SW480 (cell line): Measurements from ENCODE around the gene GUCY2C.

Source experiments
- DNase-seq: peaks from one replicate; pipeline ENCODE4 v3.0.0-alpha.2; 2016; ENCODE audit warnings: low spot score

The GUCY2C gene

DNA sequence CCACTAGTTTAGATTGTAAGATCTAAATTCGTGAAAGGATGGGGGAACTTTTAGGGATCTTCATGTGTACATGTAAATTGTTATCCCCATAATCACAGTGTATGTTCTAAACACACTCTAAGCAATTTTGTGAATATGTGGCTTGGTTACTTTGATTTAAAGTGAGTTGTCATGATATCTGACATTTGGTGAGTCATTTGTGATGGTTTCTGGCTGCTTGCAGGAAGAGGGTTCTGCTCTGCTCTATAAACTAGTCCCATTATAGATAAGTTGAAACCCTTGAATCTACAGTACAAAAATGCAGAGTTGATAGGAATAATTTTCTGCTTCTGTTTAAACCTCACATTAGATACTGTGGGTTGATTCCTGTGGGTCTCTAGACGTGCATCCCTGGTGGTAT lies 14.8 kb downstream of the GUCY2C start:
- no peak for DNase-seq

DNA sequence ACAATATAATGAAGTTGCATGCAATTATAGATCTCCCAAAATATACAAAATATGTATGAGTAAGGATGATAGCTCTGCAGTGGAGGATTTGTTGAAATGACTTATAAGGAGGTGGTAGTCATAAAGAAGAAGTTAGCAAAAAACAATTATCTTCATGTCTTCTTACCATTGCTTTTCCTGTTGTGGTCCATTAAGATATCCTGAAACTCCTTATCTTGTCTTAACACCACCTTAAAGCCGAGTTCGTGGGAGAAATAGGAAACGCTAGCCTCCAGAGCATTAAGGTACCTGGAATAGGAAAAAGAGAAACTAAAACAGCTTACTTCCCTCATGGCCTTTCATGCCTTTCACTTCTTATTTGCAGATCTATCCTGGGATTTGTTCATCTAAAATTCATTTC lies 15.2 kb downstream of the GUCY2C start:
- no peak for DNase-seq

DNA sequence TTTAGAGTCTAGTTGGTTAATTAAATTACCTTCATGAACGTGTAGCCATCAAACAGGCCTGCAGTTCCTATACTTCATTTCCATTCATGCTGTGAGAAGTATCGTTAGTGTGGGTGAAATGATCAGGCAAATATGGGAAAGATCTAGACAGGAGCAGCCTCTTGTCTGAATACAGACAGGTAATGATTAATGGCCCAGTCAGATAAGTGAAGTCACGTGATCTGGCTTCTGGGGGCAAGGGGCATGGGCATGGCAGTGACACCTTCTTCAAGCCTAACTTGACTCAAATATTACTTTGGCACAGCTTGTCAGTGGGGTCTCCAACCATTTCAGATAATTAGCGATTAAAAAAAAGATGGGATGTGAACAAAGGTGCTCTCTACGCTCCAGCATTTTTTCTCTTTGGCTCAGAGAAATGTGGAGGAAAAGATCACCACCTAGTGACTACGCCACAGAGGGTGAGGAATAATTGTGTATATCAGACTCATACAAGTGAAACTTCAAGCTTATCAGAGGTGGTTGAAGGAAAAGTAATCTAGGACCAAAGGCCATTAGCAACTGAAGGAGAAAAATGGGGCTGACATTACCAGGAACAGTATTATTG lies 17.8 kb downstream of the GUCY2C start:
- DNase-seq, result no peak

DNA sequence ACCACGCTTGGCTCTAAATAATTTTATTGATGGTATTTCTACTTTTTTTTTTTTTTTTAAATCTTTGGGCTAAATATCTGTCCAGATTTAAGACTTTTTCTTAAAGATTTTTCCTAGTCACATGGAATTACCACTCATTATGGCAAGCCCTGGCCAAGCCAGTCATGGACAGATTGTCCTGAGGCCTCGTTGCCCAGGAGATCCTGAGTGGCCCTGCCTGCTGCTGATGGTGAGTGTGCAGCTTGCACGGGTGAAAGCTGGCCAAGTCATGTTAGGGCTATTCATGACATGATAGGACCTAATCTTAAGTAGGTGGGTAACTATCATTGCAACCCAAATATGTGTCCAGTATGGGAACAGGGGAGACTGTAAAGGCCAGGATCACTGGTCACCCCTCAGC lies 27.8 kb downstream of the GUCY2C start:
- DNase-seq, result no peak

DNA sequence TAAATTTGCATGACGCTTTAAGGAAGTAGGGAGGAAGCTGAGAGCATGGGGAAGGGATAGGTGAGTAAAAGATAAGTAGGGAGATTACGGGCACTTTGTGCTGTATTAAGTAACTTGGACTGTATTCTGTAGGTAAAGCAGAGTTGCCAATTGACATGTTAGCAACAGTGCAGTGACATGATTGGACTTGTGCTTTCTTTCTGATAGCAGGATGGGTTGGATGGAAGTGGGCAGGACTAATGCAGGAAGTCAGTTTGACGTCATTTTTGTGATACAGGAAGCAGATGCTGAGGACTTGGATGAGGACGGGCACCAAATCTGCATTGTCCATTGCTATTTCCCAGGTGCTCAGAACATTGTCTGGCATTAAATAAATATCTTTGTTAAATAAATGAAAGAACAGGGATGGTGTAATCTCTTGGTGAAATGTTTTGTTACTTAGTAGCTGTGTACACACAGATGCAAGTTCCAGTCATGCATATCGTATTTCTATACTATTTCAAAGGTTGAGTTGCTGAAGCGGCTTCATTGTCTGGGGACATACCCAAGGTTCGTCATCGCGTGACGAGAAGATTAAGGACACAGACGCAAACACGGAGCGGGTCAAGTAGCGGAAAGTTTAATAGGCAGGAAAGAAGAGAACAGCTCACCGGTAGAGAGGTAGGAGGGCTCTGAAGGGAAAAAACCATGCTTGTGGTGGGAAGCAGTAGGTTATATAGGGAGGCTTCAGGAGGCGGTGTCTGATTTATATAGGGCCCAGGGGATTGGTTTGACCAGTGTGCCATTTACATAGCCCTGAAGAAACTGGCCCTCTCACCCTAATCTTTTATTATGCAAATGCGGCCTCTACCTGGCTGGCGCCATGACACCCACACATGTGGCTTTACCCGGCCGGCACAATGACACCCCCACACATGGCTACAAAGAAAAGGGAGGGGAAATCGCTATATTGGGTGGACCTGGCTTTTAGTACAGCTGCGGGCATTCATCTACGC lies 30.7 kb downstream of the GUCY2C start:
- no peak for DNase-seq

DNA sequence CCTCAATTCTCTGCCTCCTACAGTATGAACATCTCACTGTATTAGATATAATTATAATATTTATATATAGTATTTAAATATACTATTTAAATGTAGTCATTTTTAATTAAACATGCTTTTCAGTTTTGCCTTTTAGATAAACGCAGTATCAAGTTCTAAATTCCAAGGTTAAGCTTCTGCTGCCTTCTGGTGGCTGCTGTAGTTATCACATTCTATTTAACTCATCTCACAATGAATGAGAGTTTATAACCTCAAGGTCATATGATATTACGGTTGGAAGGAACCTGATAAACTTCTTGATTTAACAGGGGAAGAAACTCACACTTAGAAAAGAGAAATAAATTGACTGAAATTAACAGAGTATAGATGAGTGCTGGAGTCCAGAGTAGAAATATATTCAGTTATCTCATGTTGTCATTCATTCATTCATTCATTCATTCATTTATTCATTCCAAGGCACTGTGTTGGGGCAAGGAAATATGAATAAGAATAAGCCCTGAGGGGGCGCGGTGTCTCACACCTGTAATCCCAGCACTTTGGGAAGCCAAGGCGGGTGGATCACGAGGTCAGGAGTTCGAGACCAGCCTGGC lies 31.9 kb downstream of the GUCY2C start:
- peak; percentile 62 for DNase-seq

DNA sequence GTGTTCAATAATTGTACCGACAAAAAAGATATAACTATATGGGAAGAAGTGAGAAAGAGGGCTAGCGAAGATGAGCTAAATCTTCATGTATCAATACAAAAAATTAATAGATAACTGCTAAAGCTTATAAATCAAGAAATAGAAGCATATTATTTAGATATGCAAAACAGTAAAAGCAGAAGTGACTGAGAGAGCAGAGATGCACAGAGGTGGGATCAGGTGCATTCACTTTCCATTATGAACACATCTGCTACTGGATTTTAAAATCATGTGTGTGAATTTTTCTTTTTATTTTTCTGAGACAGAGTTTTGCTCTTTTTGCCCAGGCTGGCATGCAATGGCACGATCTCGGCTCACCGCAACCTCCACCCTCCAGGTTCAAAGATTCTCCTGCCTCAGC lies 33.4 kb downstream of the GUCY2C start:
- no peak for DNase-seq

DNA sequence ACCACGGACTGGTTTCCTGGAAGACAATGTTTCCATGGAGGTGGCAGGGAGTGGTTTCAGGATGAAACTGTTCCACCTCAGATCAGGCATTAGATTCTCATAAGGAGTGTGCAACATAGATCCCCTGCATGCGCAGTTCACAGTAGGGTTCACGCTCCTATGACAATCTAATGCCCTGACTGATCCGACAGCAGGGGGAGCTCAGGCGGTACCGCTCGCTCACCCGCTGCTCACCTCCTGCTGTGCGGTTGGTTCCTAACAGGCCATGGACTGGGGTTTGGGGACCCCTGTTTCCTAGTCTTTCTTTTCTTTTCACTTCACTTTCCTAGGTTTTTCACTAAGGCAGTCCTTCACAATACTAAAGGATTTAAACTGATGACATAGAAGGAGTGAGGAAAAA lies 39.6 kb downstream of the GUCY2C start:
- no peak for DNase-seq

DNA sequence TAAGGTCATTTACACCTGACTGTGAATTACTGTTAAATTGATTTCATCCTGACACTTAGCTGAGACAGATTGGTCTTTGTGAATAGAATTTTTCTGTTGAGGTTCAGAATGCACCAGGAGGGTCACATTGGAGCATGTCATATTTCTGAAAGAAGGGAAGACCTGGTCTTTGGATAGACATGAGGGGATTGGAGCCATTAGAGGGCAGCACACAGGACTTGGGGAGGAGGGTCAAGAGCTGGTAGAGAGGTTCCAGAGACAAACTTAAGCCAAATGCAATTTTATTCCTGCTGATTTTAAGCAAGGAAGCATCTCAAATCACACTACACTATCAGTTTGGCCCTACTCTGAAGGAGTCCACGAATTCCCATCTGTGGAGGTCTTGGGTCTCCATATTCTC lies 41.1 kb downstream of the GUCY2C start:
- DNase-seq, result no peak

DNA sequence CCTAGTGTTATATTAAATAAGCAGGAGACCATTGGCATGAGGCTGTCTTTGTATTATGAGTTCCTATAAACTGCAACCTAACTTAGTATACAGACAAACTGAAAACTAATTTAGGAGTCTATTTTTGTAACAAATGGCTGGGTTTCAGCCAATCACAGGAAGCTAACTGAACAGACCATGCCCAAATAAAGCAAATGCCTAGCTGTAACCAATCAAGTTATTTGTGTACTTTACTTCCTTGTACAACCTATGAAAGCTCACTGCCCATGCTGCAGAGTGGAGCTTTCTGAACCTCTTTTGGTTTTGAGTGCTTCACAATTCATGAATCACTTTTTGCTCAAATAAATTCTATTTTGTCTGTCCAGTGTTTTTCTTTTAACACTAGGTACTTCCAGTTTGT lies 41.6 kb downstream of the GUCY2C start:
- no peak for DNase-seq

DNA sequence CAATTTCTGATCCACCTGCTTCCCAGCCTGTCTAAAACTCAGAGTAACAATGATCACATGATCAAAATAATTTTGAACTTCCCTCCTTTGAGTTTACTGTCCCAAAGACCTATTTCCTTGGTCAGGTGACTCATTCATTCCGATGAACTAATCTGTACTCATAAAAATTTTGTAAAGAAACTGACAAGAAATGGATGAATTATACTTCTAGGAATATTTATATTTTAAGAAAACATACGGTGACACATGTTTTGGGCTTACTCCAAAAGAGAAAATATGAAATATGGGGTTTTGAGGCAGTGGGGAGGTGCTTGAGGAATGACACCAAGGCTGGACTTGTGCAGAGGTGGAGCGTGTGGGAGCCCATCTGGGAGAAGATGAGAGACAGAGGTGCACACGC lies 42.0 kb downstream of the GUCY2C start:
- no peak for DNase-seq

DNA sequence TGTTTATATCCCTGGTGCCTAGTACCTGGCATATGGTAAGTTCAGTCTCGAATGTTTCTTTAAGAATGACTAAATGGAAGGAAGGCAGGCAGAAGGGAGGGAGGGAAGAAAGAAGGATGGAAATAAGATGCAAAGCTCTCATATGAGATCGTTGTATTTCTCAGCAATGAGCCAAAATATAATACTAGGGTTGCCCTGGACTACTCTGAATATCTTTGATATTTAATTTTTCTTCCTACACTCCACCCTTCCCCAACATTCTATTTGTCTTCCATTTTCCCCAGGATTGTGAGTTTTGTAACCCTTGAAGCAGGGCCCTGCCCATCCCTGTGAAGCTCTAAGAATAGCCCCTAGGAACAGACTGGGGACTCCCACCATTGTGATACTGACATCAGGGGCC lies 43.9 kb downstream of the GUCY2C start:
- DNase-seq, result no peak

DNA sequence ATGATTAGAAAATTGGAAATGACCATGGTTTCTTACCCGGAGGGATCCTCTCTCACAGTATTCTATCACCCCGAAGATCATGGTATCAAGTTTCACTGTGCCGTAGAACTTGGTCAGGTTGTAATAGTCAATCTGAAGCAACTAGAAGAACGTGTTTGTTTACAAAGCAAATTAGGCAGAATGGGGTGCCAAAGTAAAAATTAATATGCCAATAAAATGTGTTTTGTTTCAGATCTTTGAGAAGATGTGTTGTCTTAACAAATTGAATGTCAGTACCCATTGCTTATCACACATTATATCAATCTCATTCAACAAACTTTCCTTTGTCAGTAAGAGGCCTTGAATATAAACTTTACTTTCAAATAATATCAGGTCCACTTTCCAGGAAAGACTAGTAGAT lies 45.0 kb downstream of the GUCY2C start:
- no peak for DNase-seq

DNA sequence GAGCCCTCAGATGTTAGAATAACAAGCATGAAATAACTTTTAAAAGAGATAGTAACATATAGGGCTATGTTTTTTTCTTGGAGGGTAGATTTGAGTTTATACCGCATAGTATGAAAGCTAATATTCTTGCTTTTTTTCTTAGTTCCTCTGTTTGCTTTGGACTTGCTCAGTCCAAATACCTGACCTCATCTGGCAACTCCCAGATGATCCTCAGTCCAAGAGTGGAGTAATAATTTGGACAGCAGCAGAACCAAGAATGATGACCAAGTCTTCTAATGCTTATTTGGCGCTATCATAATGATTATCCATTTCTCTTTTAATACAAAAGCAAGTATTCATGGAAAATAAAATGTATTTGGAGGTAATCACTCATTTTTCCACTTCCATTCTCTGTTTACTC lies 45.6 kb downstream of the GUCY2C start:
- no peak for DNase-seq

DNA sequence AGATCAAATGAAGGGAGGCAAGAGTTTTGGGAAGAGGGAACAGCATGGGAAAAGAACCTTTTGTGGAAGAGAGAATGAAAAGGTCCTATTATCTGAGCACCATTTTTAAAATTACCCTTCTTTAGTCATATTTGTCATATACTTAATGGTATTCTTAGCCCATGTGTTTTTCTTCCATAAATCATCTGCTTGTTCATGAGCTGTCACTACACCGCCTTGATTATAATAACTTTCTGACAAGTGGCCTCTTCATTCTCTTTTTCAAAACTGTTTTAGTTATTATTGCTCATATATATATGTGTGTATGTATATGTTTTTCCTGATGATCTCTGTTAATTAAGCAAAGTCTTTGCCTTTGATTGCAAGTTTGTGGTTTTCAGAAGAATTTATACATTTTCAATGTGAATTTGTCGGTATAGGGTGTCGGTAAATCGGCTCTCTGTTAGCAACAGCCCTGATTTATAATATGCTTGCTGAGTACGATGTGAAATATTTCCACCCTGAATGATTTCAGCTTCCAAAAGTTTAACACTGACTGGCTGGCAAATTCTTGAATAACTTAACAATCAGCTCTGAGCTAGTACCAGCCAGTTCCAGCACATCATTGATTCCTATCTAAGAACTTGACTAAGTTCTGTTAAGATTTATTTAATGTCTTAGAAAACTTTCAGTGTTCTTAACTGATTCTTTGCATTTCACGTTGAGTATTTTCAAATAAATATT lies 49.2 kb downstream of the GUCY2C start:
- DNase-seq, result no peak

DNA sequence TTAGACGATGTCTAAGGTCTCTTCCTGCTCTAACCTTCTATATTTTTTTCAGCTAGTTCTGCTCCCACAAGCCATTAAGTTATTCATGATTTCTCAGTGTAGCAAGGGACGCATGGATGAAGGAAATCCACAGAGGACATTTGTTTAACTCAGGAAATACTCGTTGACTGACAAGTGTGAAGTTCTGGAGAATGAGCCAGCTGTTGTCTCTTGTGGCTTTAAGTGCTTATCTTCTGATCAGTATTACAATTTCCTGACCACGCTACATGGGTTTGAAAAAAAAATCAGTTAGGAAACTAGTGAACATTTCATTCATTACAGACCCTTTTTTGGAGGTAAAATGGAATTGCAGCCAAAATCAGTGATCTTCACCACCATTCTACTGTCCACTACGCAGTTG lies 53.1 kb downstream of the GUCY2C start:
- no peak for DNase-seq

DNA sequence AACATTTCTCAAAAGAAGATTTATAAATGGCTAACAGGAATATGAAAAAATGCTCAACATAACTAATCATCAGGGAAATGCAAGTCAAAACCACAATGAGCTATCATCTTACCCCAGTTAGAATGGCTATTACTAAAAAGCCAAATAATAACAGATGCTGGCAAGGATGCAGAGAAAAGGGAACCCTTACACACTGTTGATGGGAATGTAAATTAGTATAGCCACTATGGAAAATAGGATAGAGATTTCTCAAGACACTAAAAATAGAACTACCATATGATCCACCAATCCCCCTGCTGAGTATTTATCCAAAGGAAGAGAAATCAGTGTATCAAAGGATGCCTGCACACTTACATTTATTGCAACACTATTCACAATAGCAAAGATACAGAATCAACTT lies 58.3 kb downstream of the GUCY2C start:
- no peak for DNase-seq

DNA sequence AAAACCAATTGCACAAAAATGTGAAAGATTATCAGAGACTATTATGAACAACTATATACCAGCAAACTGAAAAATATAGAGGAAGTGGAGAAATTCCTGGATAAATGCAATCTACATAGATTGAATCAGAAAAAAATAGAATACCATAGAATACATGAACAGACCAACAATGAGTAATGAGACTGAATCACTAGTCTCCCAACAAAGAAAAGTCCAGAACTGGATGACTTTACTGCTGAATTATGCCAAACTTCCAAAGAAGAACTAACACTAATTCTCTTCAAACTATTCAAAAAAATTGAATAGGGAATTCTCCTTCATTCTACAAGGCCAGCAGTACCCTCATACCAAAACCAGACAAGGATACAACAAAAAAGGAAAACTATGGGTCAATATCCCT lies 60.6 kb downstream of the GUCY2C start:
- no peak for DNase-seq

DNA sequence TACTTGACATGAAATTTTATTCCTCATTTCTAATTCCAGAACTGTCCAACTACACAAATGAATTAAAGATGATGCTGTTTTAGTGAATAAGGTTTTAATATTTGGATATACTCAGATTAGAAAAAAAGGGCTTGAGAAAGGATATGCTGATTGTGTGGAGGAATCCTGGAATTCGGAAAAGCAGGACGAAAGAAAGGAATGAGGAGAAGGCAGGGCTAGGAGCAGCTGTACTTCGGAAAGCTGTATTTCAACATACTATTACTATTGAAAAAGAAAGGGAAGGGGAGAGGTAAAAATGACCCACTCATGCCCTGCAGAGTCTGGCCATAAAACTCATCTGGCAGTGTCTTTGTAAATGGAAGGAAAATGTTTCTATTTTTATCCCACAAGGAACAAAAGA lies 65.6 kb downstream of the GUCY2C start:
- no peak for DNase-seq

DNA sequence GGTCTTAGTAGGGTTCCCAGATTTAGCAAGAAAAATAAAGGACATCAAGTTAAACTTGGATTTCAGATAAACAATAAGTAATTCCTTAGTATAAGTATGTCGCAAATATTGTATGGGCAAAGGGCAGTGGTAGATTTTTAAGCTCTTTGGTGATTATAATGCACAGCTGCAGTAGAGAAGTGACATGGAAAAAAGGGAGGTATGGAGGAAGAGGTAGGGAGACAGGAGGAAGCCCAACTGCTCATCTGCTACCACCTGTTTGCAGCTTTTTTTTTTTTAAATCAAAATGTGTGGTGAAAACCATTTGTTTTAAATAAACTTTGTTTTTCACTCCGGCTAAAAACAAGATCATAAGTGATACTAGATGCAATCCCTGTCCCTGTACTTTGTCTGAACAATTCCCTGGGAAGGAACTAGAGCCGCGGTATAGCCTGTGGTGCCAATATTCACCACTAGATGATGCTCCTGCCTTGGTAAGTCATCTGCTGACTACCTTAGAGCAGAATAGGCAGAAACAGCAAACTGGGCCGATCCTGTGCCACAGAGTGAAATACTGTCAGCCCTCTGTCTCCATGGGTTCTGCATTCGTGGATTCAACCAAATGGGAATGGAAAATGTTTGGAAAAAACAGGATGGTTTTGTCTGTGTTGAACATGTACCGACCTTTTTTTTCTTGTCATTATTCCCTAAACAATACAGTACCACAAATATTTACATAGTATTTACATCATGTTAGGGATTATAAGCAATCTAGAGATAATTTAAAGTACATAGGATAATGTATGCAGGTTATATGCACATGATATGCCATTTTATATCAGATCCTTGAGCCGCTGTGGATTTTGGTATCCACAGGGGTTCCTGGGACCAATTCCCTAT lies 66.3 kb downstream of the GUCY2C start:
- DNase-seq, result peak; percentile 81

DNA sequence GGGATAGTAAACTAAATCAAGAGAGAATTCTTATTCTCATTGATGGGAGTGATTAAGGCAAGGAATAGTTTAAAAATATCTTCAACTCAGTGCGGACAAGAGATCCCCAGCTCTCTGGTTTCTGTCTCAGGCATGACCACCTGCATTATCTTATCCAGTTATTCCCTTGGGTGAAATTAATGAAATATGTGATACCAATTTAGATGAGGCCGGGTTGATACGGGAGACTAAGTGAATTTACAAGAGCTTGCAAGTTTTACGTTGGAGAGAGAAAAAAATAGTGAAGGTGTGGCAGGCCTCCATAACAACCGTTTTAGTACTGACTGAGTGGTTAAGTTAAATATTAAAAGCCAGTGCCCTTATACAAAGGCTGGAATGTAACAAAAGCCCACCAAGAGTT lies 67.6 kb downstream of the GUCY2C start:
- no peak for DNase-seq

DNA sequence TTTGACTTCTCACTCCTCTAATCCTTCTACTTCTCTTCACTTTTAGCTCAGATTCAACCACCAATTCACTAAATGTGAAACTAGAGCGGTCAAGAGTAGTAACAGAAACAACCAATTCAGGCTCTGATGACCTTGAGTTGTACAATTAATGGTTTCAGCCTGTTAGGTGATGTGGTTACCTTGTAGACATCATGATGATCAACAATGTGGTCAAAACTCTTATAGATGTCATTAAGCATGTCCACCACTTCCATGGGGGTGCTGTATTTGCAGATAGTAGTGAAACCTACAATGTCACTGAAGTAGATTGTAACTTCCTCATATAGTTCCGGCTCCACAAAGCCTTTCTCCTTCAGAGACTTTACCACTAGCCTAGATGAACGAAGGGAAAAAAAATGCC lies 74.6 kb downstream of the GUCY2C start:
- no peak for DNase-seq
